HEK293 (cell line): Measurements from ENCODE around the gene ANKH.

Source experiments
- CTCF ChIP-seq: fragments of 450-650 bp; formaldehyde crosslinking; IDR thresholded peaks from 2 replicates; pipeline ENCODE4 v1.5.1; 2016; ENCODE audit warnings: missing biosample characterization, missing genetic modification characterization
- HOXC10 ChIP-seq: sonication (generic); formaldehyde crosslinking; IDR thresholded peaks from 2 replicates; pipeline ENCODE4 v1.8.1; 2023; ENCODE audit warnings: mild to moderate bottlenecking, missing genetic modification reagents
- MEIS1 ChIP-seq: sonication (generic); formaldehyde crosslinking; IDR thresholded peaks from 2 replicates; pipeline ENCODE4 v1.8.1; 2022; ENCODE audit warnings: missing genetic modification reagents, mild to moderate bottlenecking, borderline replicate concordance
- REPIN1 ChIP-seq: fragments of 450-650 bp; formaldehyde crosslinking; IDR thresholded peaks from 2 replicates; pipeline ENCODE4 v1.5.1; 2017; ENCODE audit warnings: missing biosample characterization, missing genetic modification characterization, low read depth
- REST ChIP-seq: fragments of 450-650 bp; formaldehyde crosslinking; IDR thresholded peaks from 2 replicates; pipeline ENCODE4 v1.5.1; 2016; ENCODE audit warnings: missing biosample characterization, missing genetic modification characterization
- YY1 ChIP-seq: fragments of 450-650 bp; formaldehyde crosslinking; IDR thresholded peaks from 2 replicates; pipeline ENCODE4 v1.5.1; 2018; ENCODE audit warnings: missing biosample characterization, missing genetic modification characterization
- ZNF133 ChIP-seq: fragments of 450-650 bp; formaldehyde crosslinking; IDR thresholded peaks from 2 replicates; pipeline ENCODE4 v1.5.1; 2016; ENCODE audit warnings: missing biosample characterization, missing genetic modification characterization
- ZNF157 ChIP-seq: fragments of 450-650 bp; formaldehyde crosslinking; IDR thresholded peaks from 2 replicates; pipeline ENCODE4 v1.5.1; 2016; ENCODE audit warnings: missing biosample characterization, missing genetic modification characterization
- ZNF2 ChIP-seq: fragments of 450-650 bp; formaldehyde crosslinking; IDR thresholded peaks from 2 replicates; pipeline ENCODE4 v1.5.1; 2016; ENCODE audit warnings: missing biosample characterization, missing genetic modification characterization
- ZNF24 ChIP-seq: fragments of 450-650 bp; formaldehyde crosslinking; IDR thresholded peaks from 2 replicates; pipeline ENCODE4 v1.5.1; 2016; ENCODE audit warnings: missing biosample characterization, missing genetic modification characterization
- ZNF391 ChIP-seq: fragments of 450-650 bp; formaldehyde crosslinking; IDR thresholded peaks from 2 replicates; pipeline ENCODE4 v1.5.1; 2016; ENCODE audit warnings: low read depth, missing biosample characterization, missing genetic modification characterization, borderline replicate concordance
- ZNF621 ChIP-seq: fragments of 450-650 bp; formaldehyde crosslinking; IDR thresholded peaks from 2 replicates; pipeline ENCODE4 v1.5.1; 2017; ENCODE audit warnings: missing biosample characterization, missing genetic modification characterization
- ZNF623 ChIP-seq: fragments of 450-650 bp; formaldehyde crosslinking; IDR thresholded peaks from 2 replicates; pipeline ENCODE4 v1.5.1; 2016; ENCODE audit warnings: missing biosample characterization, missing genetic modification characterization
- ZNF776 ChIP-seq: fragments of 450-650 bp; formaldehyde crosslinking; IDR thresholded peaks from 2 replicates; pipeline ENCODE4 v1.5.0; 2017; ENCODE audit warnings: missing biosample characterization, missing genetic modification characterization, borderline replicate concordance

- no peak for TF ChIP-seq CTCF (tag by site-specific recombination)
- TF ChIP-seq ZNF133: no peak
- no peak for TF ChIP-seq YY1 (tag by site-specific recombination)
- no peak for TF ChIP-seq ZNF623 (tag by site-specific recombination)
- TF ChIP-seq ZNF2 (tag by site-specific recombination): no peak
- no peak for TF ChIP-seq ZNF776 (tag by site-specific recombination)
- TF ChIP-seq ZNF391 (tag by site-specific recombination): no peak
- TF ChIP-seq REST: no peak
- TF ChIP-seq ZNF621 (tag by site-specific recombination): no peak
- TF ChIP-seq MEIS1 (CRISPR knock-in tag): no peak
- no peak for TF ChIP-seq ZNF24
- no peak for TF ChIP-seq REPIN1 (tag by site-specific recombination)
- TF ChIP-seq HOXC10 (CRISPR knock-in tag): no peak
- no peak for TF ChIP-seq ZNF157
Observed at GRCh38 chr5:14756478-14756877, 115.1 kb downstream of the ANKH start.
